GM12872 (cell line): Measurements from ENCODE around the gene XCL2.

Experiments
- TF ChIP-seq, protein P1 (sequence below): IDR thresholded peaks from 3 replicates; pipeline ENCODE4 v1.5.1; 2011; ENCODE audit warnings: low read depth, mild to moderate bottlenecking, low read length, moderate library complexity; ENCODE audit not compliant: insufficient read depth

Gene XCL2

DNA sequence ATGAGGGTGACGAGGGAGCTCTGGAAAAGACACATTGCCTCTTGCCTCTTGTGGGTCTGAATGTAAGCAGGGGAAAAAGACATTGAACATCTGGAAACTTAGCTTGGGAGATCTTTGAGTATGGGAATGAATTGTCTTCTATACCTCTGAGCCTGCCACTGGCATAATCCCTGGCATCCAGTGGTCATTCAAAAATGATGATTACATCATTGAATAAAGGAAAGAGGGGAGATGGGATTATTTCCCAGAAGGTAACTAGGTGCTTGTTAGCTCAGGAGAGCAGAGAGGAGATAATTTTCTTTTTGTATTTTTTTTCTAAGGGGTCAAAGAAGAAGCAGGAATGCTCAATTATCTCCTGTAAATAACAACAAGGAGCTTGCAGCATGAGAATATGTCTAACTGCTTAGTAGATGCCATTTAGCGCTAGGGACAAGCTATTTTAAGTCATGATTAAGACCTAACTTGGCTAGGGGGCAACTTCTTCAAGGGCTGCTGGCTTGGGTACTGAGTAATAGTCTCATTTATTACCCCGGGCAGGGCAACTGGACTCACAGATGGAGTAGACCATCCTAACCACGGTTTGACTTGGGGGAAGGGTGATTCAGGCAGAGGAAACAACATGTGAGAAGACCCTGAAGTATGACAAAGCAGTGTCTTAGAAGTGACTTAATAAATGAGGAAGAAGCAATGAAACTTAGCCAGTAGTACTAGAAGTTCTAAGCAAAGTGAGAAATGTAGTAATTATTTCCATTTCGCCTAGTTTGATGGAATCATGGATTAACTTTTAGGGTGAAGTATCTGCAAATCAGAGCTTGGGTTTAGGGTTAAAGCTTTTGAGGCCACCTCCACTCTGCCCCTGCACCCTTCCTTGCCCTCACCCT lies 11.0 kb upstream of the XCL2 start:
- TF ChIP-seq, protein P1, sequence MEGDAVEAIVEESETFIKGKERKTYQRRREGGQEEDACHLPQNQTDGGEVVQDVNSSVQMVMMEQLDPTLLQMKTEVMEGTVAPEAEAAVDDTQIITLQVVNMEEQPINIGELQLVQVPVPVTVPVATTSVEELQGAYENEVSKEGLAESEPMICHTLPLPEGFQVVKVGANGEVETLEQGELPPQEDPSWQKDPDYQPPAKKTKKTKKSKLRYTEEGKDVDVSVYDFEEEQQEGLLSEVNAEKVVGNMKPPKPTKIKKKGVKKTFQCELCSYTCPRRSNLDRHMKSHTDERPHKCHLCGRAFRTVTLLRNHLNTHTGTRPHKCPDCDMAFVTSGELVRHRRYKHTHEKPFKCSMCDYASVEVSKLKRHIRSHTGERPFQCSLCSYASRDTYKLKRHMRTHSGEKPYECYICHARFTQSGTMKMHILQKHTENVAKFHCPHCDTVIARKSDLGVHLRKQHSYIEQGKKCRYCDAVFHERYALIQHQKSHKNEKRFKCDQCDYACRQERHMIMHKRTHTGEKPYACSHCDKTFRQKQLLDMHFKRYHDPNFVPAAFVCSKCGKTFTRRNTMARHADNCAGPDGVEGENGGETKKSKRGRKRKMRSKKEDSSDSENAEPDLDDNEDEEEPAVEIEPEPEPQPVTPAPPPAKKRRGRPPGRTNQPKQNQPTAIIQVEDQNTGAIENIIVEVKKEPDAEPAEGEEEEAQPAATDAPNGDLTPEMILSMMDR = no peak

DNA sequence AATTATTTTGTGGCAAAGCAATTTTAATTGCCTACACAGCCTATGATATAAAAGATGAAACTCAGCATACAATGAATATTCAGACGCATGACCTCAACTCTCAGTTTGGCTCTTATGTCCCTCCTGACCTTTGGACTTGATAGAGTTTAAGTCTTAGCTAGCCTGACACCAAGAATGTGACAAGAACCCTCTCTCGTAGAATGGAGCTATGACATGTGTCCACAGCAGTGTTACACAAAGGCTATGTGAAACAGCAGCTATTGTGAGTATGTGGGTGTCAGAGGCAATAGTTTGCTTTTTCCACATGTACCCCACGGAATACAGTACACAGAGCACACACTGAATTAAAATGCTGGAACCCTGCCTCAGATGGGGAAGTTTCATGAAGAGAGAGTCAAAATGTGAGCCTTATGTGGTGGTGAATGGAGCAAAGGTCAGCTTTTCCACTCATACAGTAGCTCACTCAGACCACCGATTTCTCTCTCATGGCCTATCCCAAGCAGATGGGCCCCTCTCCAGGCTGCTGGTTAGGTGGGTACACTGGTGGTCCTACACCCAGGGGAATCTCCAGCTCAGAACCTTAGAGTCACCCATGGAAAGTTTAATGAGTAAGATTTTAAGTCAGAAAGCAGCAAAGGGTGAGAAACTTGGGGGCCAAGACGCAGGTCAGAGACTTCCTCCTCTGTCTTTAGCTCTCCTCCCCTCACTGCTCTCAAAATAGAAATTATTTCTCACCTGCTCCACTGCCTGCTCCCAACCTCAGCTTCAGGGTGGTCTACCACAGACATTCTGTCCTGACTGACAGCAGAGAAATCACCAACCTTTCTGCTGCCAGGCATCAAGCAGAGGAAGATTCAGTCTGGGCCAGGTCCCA lies 10.1 kb upstream of the XCL2 start:
- TF ChIP-seq, protein P1 = no peak

DNA sequence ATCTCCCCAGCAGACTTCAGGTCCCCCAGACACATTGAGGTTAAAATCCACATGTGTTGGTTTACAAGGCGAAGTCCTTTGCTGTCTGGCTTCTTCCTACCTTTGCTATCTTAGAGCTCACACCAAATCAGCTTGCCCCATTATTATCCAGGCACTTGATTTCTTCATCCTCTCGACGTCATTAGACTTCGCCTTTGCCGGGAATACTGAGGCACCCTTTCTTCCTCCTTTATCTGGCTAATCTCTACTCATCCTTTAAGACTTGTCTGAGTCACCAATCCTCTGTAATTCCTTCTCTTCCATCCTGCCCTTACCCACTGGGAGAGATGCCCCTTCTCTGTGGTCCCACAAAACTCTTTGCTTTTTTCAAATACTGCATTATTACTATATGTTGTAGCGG lies 9.2 kb upstream of the XCL2 start:
- TF ChIP-seq, protein P1 = no peak

DNA sequence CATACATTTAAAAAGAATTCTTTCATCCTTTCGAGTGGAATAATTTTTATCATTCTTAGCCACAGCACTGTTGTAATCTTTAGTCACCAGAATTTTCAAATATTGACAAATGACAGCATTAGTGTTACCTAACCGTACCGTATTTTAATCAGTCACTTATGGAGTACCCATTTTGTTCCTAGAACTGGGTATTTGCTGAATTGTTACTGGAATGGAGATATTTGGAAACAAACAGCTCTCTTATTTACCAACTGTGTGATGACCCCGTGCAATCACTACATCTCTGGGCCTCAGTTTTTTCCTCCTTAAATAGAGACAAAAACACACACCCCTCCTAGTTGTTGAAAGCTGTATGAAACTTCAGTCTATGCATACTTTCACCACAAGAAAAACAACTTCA lies 7.9 kb upstream of the XCL2 start:
- TF ChIP-seq, protein P1 = no peak

DNA sequence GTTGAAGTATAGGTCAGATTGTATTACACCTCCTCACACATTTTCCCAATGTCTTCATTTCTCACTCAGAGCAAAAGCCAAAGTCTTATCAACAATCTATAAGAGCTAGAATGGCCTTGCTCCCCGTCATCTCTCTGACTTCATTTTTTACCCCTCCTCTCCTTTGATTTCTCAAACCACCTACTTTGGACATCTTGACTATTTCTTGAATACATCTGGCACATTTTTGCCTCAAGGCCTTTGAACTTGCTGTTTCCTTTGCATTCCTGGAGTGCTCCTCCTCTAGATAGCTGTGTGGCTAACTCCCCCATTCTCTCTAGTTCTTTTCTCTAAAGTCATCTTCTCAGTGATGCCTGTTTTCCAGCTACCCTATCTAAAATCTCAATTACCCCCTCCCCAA lies 7.2 kb upstream of the XCL2 start:
- TF ChIP-seq, protein P1 = no peak

DNA sequence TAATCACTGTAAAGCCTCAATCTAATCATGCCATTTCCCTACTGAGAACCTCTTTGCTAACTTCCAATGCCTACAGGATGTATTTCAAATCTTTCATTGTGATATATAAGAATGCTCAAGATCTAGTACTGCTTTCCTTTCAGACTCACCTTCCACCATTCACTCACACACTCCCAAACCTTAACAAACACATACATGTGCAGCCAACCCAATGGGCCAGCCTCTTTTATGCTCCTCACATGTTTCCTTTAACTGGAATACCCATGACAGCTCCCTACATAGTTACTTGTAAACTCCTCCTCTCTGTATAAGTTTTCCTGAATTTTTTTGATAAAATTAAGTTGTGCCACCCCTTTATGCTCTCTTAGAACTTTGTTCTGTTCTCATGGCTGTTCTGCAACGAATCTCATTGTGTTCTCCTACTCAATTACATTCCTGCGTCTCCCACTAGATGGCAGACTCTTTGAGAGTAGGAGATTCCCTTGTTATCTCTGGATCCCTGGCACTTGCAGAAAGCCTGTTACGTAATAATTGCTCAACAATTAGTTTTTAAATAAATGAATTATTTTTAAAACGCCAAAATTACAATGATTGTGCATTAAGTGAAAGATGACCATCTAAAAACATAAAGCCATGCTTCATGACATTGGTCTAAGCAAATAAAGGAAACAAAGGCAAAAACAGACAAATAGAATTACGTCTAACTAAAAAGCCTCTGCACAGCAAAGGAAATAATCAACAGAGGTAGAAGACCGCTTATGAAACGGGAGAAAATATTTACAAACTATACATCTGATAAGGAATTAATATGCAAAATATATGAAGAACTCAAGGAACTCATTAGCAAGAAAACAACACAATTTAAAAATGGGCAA lies 2.1 kb upstream of the XCL2 start:
- TF ChIP-seq, protein P1 = peak; percentile 23; the same call in 1 of the 3 replicates
